ENCODE measurements around the gene KRTAP29-1.
"Not testable (repeated sequence)": the region's sequence is repeated elsewhere in the genome, so short reads cannot be mapped to it uniquely, and the experiment has no call there.

KRTAP29-1 gene, protein sequence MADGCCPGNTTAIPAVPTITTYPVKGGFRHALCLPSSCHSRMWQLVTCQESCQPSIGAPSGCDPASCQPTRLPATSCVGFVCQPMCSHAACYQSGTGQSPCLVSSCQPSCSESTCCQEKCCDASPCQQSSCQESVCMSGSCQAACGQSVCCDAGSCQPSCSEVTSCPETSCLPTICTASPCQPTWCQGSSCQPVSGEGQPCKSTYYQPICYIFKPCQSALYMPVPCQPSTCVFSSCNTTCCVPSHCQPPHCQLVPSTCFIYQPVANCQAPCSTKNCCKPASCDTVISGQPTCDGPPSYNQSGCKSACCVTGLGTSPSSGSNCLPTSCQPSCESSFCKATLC

GRCh38 chr17:41301916-41302901 lies at the start of gene KRTAP29-1:
KRTAP29-1 (minus strand) TSS chr17:41302851; CDS start chr17:41302851, 0 bp downstream.
- DNase-seq (ENCODE audit: low spot score) = no peak

GRCh38 chr17:41351177-41351576 lies 48.5 kb upstream of the KRTAP29-1 start:
- DNase-seq (ENCODE audit: low spot score) = no peak

DNA sequence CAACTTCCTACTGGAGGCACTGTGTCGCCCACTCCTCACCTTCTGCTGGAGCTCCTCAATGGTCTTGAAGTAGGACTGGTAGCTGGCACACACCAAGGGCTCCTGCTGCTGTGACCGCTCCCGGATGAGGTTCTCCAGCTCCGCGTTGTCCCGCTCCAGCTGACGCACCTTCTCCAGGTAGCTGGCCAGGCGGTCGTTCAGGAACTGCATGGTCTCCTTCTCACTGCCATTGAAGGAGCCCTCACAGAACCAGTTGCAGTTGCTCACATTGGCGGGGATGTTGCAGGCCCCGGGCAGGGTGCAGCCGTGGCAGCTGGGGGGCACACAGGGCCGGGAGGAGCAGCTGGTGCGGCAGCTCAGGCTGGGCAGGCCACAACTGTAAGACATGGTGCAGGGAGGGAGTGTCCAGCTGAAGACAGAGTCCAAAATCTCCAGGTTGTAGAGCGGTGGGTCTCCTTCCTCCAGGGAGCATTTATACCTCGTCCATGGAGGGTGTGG lies 47.8 kb upstream of the KRTAP29-1 start, which contains the start of gene KRT33A:
KRT33A (minus strand) TSS at position 448 of the 498 bp plus-strand sequence; CDS start at position 387, 61 bp downstream.
- not testable (repeated sequence) for DNase-seq (ENCODE audit: low spot score)

GRCh38 chr17:41347869-41348760 lies 45.5 kb upstream of the KRTAP29-1 start:
- DNase-seq (ENCODE audit: low spot score) = no peak

- DNase-seq (ENCODE audit: low spot score) = not testable (repeated sequence)
Observed at GRCh38 chr17:41346421-41346820, 43.8 kb upstream of the KRTAP29-1 start.

- DNase-seq (ENCODE audit: low spot score) = no peak
Observed at GRCh38 chr17:41345992-41346391, 43.3 kb upstream of the KRTAP29-1 start.

GRCh38 chr17:41343029-41343428 lies 40.4 kb upstream of the KRTAP29-1 start:
- DNase-seq (ENCODE audit: low spot score) = no peak

DNA sequence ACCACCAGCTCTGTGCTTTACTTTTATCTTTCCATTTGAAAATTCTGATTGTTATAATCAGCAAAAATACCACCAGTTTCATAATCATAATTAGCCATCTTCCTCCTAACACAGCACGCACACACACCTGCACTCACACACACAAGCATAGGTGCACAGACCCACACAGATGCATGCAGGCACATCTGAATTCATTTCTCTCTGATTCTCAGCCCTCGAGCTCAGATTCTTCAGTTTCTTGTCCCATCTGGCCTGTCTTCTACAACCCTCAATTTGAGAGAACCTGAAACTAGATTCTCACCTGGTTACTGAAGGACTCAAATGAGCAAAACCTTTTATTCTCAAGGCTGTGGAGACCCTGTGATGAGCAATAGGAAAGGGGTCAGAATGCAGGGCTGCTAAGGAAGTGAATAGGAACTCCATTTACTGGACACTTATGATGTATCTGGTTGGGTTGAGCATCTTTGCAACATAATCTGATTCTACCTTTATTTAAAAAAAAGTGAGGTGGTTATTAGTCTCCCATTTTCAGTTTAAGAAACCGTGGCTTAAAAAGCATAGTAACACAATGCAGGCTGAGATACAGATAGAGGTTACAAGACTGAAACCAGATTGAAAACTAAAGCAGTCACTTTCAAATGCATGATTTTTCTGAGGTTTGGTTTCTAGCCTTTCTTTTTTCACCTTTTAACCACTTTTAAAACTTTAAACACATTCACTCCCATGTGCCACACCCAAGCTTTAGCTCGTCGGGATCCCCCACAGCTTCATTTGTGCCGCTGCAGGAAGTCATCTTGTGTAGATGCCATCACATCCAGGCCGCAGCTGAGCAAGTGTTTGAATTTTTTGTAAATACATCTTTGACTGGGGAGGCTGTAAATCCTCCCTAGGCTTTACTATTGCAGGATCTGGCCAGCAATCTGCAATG lies 38.5 kb upstream of the KRTAP29-1 start:
- DNase-seq (ENCODE audit: low spot score) = no peak

GRCh38 chr17:41340494-41340893 lies 37.8 kb upstream of the KRTAP29-1 start:
- DNase-seq (ENCODE audit: low spot score) = no peak

DNA sequence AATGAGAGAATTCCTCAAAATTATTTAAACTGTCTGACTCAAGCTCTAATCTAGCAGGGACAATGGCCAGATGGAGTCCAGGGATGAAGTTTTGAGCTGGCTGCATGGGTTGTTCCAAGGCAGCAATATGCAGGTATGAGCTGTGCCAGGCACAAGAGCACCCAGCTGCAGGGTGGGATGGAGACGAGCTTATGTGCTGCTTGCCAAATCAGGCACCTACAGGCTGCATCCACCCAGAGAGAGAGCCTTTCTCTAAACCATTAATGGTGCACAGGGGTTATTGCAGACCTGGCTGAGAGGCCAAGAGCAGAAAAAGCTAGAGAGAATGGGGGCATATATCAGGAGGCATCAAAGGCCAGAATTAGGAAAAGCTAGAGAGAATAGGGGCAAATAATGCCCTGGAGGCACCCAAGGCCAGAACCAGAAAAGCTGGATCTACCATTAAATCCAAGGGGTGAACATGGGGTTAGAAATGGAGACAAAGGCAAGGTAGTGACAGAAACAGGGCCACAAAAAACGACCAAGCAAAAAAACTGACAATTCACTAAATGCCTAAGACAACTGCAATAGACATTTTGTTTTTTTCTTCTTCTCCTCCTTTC lies 37.0 kb upstream of the KRTAP29-1 start:
- DNase-seq (ENCODE audit: low spot score) = no peak

- DNase-seq (ENCODE audit: low spot score) = no peak
Observed at GRCh38 chr17:41338961-41339485, 36.4 kb upstream of the KRTAP29-1 start.

GRCh38 chr17:41335747-41336146 lies 33.1 kb upstream of the KRTAP29-1 start:
- DNase-seq (ENCODE audit: low spot score) = no peak

DNA sequence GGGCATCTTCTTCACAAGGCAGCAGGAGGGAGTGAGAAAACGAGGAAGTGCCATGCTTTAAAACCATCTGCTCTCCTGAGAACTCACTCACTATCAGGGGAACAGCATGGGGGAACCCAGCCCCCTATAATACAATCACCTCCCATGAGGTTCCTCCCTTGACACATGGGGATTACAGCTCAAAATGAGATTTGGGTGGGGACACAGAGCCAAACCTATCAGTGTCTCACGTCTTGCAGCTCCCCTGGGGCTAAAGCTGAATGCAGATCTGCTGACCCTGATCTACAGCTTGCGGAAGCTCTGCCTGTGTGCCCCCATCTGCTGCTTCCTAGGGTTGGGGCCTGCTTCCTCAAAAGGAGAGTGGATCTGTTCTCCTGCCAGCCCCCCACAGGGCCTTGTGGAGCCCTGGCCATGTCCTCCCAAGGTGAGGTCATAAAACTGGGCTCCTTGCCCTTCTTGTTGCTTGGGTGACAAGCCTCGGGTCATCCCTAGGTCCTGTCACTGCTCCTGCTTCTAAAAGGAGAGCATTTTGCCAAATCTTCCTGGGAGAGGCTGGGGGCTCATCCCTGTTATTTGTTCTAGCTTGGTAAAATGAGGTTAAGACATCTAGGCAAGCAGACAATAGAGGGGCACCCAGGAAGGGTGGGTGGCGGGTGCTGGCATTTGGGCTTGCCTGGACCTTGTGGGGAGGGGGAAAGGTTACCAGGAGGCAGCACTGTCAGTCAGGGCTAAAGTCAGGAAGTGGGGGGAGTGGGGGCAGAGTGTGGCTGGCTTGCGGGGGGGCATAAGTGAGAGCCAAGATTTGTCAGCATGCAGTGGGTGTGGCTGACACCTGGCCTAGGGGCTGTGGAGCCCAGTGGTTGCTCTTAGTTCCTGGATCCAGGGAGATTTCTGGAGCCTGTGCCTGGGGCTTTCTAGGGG lies 32.0 kb upstream of the KRTAP29-1 start:
- DNase-seq (ENCODE audit: low spot score) = no peak

DNA sequence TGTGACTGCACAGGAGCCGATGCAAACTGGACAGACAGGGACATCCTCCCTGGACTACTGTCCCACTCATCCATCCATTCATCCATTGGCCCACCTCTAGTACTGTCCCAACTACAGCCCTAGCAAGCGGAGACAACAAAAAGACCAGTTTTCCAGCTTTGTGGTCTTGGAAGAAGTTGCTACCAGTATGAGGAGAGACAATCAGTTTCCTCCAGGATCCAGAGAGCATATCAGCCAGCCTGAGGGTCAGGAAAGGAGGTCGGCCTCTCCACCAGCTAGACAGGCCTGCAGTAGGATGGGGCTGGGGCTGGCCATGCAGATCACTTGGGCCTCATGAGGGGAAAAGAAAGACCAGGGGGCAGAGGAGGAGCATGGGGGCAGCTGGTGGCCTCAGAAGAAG lies 31.2 kb upstream of the KRTAP29-1 start:
- DNase-seq (ENCODE audit: low spot score) = no peak

DNA sequence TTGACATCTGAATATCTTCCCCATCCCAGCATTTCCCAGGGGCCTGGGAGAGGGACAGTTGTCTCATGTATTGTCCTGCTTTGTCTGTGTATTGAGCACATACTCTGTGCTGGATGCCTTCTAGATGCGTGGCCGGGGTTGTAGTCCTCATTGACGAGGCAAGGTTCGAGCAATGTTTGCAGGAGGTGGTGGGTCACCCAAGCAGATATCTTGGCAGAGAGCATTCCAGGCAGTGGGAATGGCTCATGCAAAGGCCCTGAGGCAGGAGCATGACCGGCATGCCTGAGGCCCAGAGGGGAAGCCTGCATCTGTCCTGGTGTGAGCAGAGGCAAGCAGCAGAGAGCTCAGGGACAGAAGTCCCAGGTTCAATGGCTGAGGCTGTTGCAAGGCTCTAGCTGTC lies 30.4 kb upstream of the KRTAP29-1 start:
- DNase-seq (ENCODE audit: low spot score) = no peak

DNA sequence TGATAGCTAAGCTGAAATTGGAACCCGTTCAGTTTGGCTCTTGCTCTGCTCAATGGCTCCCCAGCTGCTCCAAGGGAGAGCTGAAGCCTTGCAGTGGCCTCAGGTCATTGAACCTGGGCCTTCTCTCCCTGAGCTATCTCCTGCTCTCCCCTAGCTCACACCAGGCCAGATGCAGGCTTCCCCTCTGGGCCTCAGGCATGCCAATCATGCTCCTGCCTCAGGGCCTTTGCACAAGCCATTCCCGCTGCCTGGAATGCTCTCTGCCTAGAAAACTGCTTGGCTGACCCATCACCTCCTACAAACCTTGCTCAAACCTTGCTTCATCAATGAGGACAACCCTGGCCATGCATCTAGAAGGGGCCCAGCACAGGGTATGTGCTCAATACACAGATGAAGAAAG lies 29.6 kb upstream of the KRTAP29-1 start:
- no peak for DNase-seq (ENCODE audit: low spot score)

DNA sequence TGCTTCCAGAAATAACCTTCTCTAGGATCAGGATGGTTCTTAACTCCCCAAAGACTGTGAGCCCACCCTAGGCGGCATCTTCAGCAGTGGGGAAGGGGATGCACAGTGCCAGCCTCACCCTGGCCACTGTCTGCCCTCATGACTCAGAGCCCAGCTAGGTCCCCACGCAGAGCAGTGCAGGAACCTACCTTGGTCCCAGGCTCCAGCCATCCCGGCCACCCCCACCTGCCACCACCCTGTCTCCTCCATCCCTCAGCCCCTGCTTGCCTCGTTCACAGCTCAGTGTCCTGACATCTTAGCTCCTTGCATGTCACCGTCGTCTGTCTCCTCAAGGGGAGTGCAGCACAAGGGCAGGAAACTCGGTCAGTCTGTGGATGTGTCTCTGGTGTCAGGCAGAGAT lies 29.0 kb upstream of the KRTAP29-1 start:
- no peak for DNase-seq (ENCODE audit: low spot score)

DNA sequence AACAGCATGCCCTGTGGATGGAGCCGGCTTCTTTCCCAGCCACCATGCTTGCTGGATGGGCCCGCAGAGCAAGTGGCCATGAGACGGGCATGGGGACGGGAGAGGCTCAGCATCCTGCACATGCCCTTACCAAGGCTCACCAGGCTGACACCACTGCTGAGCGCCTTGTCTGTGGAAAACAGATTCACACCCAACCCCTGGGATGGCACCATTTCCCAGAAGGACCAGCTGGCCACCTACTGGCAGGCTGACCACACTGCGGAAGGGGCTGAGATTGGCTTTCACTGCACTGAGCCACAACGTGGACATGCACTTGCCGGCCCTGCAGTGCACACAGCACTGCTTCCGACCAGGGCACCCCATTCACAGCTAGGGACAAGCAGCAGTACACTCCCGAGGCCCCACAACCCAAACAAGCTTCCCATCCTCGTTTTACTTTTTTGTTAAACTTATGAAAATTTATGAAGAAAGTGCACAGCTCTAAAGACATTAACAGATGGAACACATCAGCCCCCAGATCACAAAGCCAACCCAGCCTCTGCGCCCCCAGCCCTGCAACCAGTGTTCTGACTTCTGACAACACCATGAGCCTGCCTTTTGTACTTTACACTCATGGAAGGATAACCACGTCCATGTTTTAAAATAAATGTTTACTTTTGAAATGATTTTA lies 26.8 kb upstream of the KRTAP29-1 start:
- DNase-seq (ENCODE audit: low spot score) = no peak

All from hematopoietic multipotent progenitor cell treated with erythropoietin and hydrocortisone succinate and interleukin-3 and kit ligand, for 15 days (in vitro differentiated cells).